Measurements from ENCODE around the gene RNASE13.
"Not testable (repeated sequence)": the region's sequence is repeated elsewhere in the genome, so short reads cannot be mapped to it uniquely, and the experiment has no call there.

The RNASE13 gene

DNA sequence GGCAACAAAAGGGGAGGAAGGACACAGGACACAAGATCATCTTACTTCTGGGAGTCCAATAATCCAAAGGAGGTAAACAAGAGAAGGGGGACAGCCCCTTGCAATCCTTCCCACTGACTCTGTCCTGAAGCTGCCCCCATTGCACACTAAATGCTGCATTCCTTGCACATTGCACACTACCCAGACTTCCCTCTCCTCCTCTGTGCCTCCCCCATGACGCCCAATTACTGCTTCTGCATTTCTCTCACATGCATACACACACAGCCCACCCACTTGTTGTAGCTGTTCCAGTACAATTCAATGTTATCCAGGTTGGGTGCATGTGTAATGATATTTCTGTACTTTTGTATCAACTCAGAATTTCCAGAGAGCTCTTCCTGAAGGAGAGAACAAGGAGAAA, 15.2 kb downstream of the RNASE13 start:
- DNase-seq = no peak

DNA sequence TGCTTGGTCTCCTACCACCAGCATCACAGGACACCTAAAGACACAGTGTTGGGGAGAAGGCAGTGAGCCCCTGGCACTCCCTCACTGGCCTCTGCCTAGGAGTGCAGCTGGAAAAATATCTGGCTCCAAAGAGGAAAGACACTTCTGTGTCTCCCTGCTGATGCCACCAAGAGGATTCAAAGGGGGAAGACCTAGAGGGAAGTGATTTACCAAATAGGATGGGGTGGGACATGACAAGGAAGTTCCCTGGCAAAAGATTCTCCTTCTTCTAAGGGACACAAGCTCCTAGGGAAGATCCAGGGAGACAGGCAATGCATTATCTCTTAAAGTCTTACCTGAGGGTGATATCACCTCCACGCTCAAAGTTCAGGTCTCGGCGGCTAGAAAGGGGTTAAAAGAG, 15.8 kb downstream of the RNASE13 start:
- no peak for DNase-seq

DNA sequence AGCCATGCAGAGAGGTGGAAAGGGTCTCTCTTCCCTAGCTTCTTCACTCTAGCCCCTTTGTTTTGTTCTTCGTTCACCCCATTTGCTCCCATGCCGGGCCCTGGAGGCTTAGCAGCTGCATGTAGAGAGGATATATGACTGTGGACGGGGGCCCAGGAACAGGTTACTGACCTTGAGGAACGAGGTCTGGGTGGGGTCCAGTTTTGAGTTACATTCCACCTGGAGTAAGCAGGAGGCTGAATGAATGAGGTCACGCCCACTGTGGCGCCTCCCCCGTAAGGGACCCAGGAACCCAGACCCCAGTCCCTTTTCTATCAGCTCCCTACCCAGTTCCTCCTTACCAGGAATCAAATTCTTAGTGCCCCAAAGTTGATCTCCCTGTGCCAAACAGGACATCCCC, 16.3 kb downstream of the RNASE13 start:
- no peak for DNase-seq

DNA sequence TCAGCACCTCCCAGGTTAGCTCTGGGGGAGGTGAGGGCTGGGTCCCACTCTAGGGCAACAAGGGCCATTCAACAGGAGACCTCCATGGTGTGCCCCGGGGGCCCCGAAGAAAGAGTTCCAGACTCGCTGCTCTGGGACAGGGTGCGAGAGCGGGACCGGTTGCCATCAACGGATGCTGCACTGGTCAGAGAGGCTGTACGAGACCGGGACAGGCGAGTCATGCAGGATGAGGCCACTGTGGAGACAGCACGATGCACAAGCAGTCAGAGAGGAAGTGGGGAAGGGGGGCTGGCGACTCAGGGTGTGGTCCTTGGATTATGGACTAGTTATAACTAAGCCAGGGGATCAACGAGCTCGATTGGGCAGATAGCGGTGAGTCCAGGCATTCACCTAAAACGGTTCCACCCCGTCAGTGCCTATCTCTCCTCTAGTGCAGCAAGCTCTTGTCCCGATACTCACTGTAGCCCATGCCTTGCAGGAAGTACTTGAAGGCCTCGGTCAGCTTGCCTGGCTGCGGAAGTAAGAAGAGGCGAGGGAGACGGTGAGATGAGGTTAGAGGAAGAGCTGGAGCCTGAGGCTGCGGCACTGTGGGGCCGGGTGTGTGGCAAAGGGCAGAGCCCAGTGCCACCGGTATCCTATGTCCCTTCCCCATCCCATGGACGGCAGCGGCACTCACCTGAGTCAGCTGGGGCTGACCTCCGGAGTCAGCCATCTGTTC, 16.9 kb downstream of the RNASE13 start:
- no peak for DNase-seq

DNA sequence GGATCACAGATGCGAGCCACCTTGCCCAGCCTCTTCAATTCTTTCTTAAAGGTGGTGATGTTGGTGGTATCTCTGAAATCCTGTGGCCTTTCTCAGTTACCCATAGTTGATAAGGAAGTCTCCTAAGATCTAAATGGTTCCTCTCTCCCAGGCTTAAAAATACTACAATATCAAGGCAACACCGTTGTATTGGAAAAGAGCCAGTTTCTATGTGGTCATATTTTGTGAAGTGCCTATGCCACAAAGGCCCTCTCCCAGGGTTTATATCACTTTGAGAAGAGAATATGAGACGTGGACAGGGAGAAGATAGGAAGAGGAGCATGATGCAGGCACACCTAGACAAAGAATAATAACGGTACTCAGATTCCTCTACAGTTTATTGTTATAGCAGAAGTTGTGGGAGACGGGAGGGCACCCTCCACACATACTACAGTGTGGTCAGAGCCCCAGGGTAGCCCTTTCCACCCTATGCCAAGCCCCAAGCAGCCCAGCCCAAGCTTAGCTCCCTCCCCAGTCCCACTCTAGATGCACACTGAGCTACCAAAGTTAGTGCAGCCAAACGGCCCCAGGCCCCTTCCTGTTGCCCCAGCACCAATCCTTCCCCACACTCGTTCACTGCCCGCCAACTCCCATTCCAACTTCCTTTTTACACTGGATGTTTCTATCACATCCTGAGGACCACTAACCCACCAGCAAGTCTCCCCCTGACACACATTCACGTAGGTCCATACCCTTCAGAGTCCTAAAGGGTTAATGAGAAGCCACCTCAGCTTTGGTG, 18.0 kb downstream of the RNASE13 start:
- no peak for DNase-seq

DNA sequence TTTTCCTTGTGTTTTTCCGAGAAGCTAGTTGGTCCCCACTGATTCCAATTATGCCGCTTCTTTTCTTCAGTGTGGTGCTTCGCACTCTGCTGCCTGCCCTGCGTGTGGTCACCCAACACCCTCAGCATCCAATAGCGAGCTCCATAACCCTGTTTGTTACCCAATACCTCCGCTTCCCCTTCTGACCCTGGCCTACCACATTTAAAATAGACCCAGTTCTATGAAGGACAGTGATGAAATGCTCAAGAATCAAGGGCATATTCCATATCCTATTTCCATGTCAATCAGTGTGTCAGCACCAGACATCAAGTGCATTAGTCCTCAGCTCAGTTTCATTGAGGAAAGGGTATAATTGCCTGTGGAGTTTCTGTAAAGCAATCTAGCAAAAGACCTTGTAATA, 19.3 kb downstream of the RNASE13 start:
- no peak for DNase-seq

DNA sequence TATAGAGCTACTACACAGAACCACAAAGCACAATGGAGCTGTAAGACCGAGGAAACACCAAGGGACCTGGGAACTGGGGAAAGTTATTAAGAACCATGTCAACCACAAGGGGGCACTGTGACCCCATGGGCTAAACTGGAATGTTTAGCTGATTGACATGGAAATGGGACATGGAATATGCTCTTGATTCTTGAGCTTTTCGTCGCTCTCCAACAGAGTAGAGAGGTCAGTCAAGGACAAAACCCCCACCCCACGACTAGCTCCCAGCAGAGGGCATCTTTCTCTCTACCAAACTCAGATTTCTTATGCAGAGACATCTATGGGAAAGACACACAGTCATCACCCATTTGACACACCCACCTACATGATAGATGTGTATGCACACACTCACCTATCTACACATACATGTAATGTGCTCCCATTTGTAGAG, 19.8 kb downstream of the RNASE13 start:
- peak; percentile 68 for DNase-seq

DNA sequence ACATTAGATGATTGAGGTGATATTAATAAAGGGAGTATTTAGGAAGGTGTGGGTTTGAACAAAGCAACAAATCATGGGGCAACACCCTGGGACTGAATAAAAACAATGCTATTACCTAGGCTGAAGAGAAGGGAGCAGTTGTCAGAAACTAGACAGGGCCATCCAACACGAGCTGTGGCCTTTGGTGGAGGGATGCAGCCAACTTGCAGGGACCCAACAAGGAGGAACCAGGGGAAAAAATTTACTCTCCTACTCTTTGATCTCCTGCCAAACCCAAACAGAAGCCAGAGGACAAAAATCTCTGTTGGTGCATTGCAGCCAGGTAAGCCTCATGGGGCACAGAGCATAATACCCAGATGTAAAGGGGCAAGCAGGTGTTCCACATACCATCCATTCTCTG, 23.5 kb downstream of the RNASE13 start:
- DNase-seq = no peak

DNA sequence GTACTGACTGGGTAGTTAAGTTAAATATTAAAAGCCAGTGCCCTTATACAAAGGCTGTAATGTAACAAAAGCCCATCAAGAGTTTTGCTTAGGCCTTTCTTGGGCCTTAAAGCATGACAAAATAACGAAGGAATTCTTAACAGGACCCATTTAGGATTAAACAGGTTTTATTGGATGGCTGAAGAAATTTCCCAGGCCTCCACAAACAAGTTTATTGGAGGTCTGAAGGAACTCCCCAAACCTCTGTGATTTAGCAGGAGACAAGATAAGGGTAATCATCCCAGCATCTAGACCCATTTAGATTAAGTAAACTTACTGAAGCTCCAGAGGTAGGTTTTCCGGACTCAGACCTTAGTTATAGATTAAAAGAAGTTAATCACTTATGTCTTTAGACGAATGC, 24.9 kb downstream of the RNASE13 start:
- not testable (repeated sequence) for DNase-seq

DNA sequence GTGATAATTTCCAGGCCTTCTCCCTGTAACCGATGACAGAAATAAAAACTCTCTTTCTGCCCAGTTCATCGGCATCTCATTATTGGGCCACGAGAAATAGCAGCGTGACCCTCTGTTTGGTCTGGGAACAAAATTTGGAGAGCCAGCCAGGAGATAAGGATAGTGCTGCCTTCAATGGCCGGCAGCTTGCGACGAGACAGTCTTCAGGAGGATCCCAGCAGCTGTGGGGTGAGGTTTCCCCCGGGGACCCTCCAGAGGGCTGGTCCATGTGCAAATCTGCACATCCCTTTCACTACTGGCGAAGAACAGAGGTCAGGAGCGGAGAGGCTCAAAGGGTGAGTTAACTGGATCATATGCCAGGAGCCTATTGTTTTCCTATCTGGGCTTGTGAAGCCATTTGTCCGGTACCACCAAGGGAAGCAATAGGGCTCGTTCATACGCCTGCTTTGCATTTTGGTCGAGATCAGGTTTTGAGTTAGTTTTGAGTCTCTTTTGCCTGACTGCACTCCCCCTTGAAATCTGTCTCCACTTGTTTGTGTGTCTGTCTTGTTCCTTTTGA, 30.7 kb downstream of the RNASE13 start:
- no peak for DNase-seq

DNA sequence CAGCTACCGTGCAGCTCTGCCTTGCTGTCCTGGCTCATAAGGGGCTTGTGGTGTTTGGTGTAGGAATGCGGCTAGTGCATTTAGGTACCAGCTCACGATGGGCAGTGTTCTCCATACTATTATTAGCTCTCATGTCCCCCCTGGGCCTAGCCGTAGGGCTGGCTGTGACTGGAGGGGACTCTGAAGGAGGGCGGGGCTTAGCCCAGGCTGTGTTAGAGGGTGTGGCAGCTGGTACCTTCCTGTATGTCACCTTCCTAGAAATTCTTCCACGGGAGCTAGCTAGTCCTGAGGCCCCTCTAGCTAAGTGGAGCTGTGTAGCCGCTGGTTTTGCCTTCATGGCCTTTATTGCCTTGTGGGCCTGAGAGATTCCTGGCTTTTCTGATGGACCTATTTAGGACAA, 33.4 kb downstream of the RNASE13 start:
- DNase-seq = no peak

DNA sequence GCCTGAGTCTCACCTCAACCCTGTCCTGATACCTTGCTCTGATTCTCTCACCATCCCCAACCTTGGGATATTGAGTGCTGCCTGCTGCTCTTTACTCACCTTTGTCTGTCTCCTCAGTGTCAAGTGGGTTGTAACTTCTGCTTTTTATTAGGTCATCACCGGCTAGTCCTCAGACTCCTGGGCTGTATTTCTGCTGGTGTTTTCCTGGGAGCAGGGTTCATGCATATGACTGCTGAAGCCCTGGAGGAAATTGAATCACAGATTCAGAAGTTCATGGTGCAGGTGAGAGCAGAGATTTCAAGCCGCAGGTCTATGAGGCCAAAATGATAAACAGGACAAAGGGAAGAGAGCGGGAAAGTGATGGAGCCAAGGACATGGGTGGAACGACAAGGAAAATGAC, 35.0 kb downstream of the RNASE13 start:
- DNase-seq = no peak

DNA sequence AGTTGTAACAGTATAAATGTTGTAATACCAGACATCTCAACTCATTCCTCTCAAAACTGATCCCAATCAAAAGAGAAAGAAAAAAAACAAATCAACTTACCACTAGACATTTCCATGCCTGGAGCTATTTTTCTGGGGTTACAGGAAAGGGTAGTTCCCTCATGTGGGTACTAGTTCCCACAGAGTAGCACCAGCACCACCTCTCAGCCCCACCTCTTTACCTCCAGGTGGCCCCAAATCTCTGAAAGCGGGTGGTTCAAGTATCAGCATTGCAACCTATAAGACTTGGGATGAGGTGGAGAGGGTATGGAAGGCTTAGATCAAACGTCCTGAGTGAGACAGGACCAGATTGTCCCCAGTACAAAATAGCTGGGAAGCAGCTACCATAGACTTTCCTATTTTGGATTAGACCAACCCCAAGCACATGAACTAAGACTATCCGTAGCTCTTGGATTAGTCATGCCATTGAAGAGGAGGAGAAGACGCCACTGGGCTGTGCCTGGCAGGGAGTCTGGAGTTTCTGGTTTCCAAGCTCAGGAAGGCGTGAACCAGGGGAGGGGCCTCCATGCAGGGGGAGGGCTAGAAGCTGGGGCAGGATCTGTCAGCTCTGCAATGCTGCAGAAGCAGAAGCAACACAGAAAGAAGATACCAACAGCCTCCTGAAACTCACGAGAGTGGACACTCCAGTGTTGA, 35.8 kb downstream of the RNASE13 start, which contains the start of gene SLC39A2:
SLC39A2 (plus strand) TSS at position 620 of the 693 bp plus-strand sequence. CDS start 154 bp downstream, outside the sequence.
- DNase-seq = no peak

DNA sequence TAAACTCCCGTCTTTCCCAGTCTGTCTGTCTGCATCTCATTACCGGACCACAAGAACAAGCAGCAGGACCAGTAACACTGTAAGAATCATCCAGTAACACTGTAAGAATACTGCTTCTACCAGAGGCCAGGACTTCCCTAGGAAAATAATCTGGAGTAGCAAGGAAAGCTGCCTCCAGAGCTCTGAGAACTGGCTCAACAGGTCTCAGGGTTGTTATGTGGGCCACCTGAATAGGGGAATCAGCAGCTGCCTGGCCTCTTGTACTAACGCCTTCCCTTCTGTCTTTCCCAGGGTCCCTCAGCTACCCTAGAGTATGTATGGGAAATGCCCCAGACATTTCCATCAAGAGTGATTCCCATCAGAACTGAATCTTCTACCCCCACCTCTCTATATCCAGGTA, 36.5 kb downstream of the RNASE13 start:
- DNase-seq = no peak

DNA sequence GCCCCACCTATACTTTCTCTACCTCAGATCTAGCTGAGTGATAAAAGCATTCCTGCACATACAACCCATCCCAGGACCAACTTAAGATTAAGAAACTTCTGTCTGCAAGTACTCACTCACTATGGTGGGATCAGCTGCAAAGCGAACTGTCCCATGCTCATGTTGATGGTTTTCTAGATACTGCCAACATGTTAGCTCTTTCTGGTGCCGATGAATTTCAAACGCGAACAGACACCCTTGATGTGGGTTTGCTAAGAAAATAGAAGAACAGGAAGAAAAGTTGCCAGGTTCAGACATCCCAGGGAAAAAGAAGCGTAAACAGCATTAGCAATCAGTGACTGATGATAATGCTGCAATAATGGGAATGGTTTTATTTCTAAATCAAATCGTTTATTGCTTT, 37.0 kb downstream of the RNASE13 start:
- DNase-seq = no peak

DNA sequence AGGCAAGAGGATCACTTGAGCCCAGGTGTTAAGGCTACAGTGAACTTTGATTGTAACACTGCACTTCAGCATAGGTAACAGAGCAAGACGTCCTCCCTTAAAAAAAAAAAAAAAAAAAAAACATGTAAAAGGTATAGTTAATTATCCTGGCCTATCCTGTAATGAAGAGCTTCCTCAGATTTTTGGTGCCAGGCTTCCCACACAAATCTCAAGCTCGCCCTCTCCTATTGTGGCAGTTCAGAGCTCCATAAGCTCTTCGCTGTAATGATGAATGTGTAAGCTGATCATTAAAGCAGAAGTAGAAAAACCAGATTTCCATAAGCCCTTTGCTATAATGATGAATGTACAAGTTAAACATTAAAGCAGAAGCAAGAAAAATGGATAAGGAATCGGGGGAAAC, 37.5 kb downstream of the RNASE13 start:
- DNase-seq = no peak

DNA sequence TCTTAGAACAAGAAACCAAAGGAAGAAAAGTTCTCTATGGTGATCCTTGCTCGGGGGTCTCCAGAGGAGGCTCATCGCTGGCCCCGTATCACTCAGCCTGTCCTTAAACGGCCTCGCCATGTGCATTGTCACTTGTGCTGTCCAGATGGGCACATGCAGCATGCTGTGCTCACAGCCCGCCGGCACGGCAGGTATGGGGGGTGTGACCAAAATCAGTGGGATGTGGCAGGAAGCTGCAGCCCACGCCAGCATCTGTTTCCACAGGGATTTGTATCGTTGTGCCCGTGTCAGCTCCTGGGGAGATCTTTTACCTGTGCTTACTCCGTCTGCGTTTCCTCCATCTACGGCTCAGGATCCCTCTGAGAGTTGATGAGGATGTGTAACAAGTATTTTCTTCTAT, 38.1 kb downstream of the RNASE13 start:
- no peak for DNase-seq

DNA sequence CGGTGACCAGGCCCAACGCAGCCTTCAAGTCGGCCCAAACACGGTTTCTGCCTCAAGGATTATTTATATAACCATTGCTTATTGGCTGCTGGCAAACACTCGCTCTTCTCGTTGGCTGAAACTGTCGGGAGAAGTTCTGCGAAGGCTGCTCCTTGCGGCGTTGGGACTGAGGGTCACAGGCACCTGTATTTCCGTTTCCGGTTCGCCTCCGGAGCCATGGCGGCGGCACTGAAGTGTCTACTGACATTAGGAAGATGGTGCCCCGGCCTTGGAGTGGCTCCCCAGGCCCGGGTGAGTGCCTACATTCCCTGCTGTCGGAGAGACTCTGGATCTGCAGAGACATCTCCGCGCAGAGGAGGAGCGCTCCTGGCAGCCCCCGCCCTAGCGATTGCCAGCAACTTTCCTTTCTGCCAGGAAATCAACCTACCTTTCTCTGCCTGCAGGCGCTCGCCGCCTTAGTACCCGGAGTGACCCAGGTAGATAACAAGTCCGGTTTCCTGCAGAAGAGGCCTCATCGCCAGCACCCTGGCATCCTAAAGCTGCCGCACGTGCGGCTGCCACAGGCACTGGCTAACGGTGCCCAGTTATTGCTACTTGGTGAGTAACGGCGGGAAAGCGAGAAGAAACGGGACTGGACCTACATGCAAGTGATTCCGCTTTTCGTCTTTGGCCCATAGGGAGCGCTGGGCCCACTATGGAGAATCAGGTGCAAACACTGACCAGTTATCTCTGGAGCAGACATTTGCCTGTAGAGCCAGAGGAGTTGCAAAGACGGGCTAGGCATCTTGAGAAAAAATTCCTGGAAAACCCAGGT, 44.6 kb downstream of the RNASE13 start, which contains the start of gene METTL17:
METTL17 (plus strand) TSS at position 194 of the 814 bp plus-strand sequence; CDS start at position 217, 23 bp downstream.
- DNase-seq = peak; percentile 79

DNA sequence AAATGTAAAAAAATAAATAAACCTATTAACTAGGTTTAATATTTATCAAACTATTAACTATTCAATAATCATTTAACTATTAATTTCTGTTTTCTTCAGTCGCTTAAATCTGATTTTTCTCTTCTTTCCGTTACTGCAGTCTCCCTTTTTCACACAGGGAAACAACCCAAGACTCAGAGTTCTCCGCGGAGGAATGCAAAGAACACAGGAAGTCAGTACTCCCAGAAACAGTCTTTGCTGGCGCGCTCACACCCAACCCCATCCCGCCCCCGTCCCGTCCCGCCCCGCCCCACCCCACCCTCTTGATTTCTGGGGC, 45.2 kb downstream of the RNASE13 start:
- DNase-seq = no peak

DNA sequence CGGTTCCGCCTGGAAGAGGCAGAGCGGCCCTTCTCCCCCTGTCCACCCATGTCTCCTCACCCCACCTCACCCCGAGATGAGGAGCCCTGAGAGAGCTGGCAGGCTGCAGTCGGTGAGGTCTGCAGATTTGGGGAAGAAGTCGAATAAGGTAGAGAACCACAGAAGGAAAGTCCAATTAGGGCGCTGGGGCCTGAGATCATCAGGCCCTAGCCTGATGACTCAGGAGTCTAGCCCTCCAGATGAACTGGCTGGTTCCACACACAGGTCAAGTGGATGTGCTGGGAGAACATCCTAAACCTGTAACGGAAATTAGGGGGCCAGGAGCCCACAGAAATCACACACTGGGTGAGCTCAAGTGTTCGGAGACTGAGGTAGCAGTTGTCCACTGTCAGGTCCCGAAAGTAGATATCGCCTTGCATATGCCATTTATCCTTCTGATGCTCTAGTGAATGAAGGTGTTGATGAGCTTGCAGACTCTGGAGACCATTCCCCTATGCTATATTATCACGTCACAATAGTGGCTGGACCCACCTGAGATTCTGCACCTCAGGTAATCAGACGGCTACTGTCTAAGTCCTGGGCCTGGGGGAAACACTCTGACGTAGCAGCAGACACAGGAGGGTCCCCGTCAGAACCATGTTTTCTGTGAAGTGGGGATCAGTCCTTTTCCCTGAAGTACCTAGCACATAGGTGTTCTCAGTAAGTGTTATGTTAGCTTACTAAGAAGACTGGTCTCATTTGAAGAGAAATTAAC, 45.7 kb downstream of the RNASE13 start:
- DNase-seq = no peak

DNA sequence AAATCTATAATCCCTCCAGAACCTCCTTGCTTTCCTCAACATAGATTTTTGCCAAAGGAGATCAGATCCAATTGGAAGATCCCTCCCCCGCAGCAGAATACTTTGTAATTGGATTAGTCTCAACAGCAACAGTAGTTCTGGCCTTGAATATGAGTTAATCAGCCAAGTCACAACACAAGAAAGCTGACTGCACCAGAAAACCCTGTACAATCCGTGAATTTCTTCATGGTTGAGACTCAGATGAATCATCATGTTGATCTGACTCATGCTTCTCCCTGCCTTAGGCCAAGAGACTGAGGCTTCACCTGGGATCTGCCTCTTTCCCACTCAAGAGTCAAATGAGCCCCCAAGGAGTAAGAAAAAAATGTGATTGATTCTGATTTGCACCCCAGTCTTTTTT, 47.8 kb downstream of the RNASE13 start:
- no peak for DNase-seq

DNA sequence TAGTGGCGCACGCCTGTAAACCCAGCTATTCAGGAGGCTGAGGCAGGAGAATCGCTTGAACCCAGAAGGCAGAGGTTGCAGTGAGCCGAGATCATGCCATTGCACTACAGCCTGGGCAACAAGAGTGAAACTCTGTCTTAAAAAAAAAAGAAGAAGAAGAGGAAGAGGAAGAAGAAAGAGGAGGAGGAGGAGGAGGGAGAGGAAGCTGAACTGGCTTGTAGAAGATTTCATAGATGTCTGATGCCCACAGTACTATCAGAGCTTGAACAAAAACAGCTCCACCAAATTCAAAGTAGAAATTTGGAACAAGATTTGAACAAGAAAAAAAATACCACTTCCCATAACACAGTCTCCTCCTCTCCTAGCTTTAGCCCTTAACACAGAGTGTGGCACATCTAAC, 49.0 kb downstream of the RNASE13 start:
- not testable (repeated sequence) for DNase-seq

Measured in DMS153 (cell line).